ENCODE data around the gene SERAC1. TPM values are rescaled to one million over a fixed set of nuclear protein-coding genes. Genes with fewer than 3 reads are reported as not detected.

Gene SERAC1
- total and polyA plus RNA-seq, 2 of the 4 experiments (the other 2 are of a cell fraction): 7.7 to 15.6 TPM

DNA sequence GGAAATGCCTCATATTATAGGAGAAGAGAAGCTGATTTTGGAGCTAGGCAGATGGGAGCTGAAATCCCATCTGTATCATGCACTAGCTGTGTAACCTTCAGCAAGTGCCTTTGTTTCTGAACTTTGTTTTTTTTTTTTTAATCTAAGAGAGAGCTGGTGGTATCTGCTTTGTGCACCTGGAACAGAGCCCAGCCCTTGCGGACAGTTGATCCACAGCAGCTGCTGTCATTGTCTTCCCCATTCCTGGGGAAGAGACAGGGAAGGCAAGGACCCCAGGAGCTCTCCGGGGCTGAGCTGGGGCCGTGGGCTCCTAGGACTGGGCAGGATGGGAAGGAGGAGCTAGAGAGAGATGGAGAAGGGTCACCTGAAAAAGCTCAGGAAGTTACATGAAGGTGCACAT, 94.3 kb downstream of the SERAC1 start:
- Histone ChIP-seq H3K27me3 (ENCODE audit: control insufficient read depth, insufficient read depth, low read length) (no peaks in the 10 kb centered on the region), H4K91ac (ENCODE audit: insufficient read depth, low read depth, low read length) (no peak overlapping the region), H3K4ac (ENCODE audit: low read depth, low read length) (no peak overlapping the region), H4K8ac (ENCODE audit: low read depth in 2 of 2, low read length in 2 of 2) (no peak overlapping the region), H2AFZ (replicated peaks; ENCODE audit: low read length, poor library complexity) (no peak overlapping the region), H3K9ac (ENCODE audit: low read depth, low read length) (no peak overlapping the region), H4K20me1 (ENCODE audit: insufficient read depth, low read length) (no peaks in the 10 kb centered on the region), H3K56ac (ENCODE audit: extremely low read depth, insufficient read depth, low read length) (no peak overlapping the region), H2BK20ac (ENCODE audit: low read depth, low read length) (no peak overlapping the region), H3K18ac (ENCODE audit: low read depth, low read length) (no peak overlapping the region), H3K9me1 (ENCODE audit: insufficient read depth, low read length) (peaks cover 12% of the 10 kb centered on the region), H3K27ac (ENCODE audit: insufficient read depth, low read length) (no peak overlapping the region), H2BK5ac (ENCODE audit: low read depth, low read length, poor library complexity, severe bottlenecking) (no peak overlapping the region), H2AK9ac (replicated peaks; ENCODE audit: low read depth, low read length, poor library complexity) (no peak overlapping the region), H3K4me3 (ENCODE audit: insufficient read depth, low read depth, low read length) (no peak overlapping the region), H3K9me3 (ENCODE audit: control insufficient read depth, insufficient read depth, low read length) (no peaks in the 10 kb centered on the region), H2BK15ac (ENCODE audit: low read depth, low read length) (no peak overlapping the region), H2AK5ac (ENCODE audit: low read depth, low read length) (no peak overlapping the region), H3K4me2 (ENCODE audit: low read depth, low read length) (no peak overlapping the region), H2BK120ac (ENCODE audit: low read depth, low read length) (no peak overlapping the region), H4K5ac (ENCODE audit: low read depth, low read length) (no peak overlapping the region), H3K23ac (ENCODE audit: low read depth, low read length) (no peak overlapping the region), H3K79me1 (ENCODE audit: low read depth in 1 of 2, low read length in 2 of 2) (peaks cover 14 to 47% of the 10 kb centered on the region in 2 experiments), H3K14ac (replicated peaks; ENCODE audit: low read depth, low read length) (no peak overlapping the region), H3K36me3 (ENCODE audit: control insufficient read depth, insufficient read depth, low read length) (peaks cover 49% of the 10 kb centered on the region), H3K4me1 (ENCODE audit: control insufficient read depth, insufficient read depth, low read length) (peaks cover 9% of the 10 kb centered on the region)
- in situ Hi-C loops (cut with MboI; ENCODE audit: low sequenced_read_pairs) (loop anchor here (5.0 to 10.0 kb wide), 3 partner anchors 141 to 759 kb away; no protein-coding TSS in a partner anchor), intact Hi-C loops (cut with micrococcal nuclease) (loop anchor here (2.0 to 5.0 kb wide), 2 partner anchors 126 to 317 kb away; no protein-coding TSS in a partner anchor), dilution Hi-C loops (cut with HindIII; ENCODE audit: low sequenced_read_pairs, unreplicated experiment) (no loop called here)
- 60% methylated on average over 2 of the region's 3 CpGs; no CpG with 5 or more reads in 1 of the 2 experiments for WGBS, 2 experiments (ENCODE audit: extremely low coverage in 2 of 2, insufficient read length in 1 of 2)
- BruUV-seq (replicated peaks): no TSS peak
- ChIA-PET CTCF (no interaction called here), POLR2A (ENCODE audit: unreplicated experiment) (no interaction called here)
- DNase-seq (no peak), ATAC-seq (ENCODE audit: low read depth) (no peak)
- TF ChIP-seq MXI1 (IDR thresholded peaks at IDR 0.05; ENCODE audit: borderline replicate concordance, low read depth, low read length) (no peak), CHD1 (IDR thresholded peaks at IDR 0.05; ENCODE audit: low read depth, low read length) (no peak), RFX5 (IDR thresholded peaks at IDR 0.05; ENCODE audit: low read depth, low read length) (no peak), CEBPB (IDR thresholded peaks at IDR 0.05; ENCODE audit: low read depth, low read length) (no peak)

Measured in IMR-90 (cell line).